ENCODE data around the gene TBL1X. TPM values are rescaled to one million over a fixed set of nuclear protein-coding genes. Genes with fewer than 3 reads are reported as not detected.

The TBL1X gene
- total and polyA plus RNA-seq, 10 of the 15 experiments (the other 5 are each of a cell fraction or from before 2014, with no cell fraction given): 4.4 to 26.3 (median 10.6) TPM

DNA sequence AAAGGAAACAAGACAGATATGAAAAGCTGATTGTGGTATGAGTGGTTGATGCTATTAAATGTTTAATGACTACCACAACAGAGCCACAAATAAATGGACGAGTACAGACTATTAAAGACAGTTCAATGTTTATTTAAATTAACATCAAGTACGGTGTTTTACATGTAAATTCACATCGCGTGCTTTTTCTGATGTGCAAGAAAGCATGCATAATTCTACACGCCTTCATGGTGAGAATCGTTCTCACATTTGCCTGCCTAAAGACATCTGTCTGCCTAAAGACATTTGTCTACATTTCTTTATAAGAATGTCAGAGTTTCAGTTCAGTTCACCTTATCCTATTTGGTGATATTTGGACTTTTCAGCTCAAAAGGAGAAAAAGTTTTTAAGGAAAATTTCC is 308.1 kb downstream of the TBL1X start (continued):
- TF ChIP-seq SUZ12 (IDR thresholded peaks at IDR 0.05; ENCODE audit: unreplicated experiment) (no peak), SP1 (IDR thresholded peaks at IDR 0.05; ENCODE audit: low read depth, low read length) (no peak), SREBF1 (IDR thresholded peaks at IDR 0.05; ENCODE audit: low read length) (no peak)

- Histone ChIP-seq H3K9me3 (replicated peaks; ENCODE audit: control insufficient read depth, insufficient read depth, low read length) (no peaks in the 10 kb centered on the region), H3K79me2 (ENCODE audit: control insufficient read depth, insufficient read depth, low read length) (no peaks in the 10 kb centered on the region), H2AFZ (ENCODE audit: control insufficient read depth, low read depth, low read length) (no peak overlapping the region), H4K20me1 (ENCODE audit: control insufficient read depth, insufficient read depth) (no peaks in the 10 kb centered on the region), H3K4me2 (ENCODE audit: control insufficient read depth, insufficient read depth) (no peak overlapping the region), H3K36me3 (ENCODE audit: control insufficient read depth in 2 of 2, insufficient read depth in 2 of 2, low read length in 1 of 2) (no peaks in the 10 kb centered on the region), H3K27ac (ENCODE audit: control insufficient read depth, insufficient read depth) (no peak overlapping the region), H3K4me1 (ENCODE audit: control insufficient read depth, insufficient read depth, low read length) (no peaks in the 10 kb centered on the region), H3K4me3 (no peak overlapping the region), H3K9ac (ENCODE audit: control insufficient read depth, insufficient read depth, low read length) (no peak overlapping the region), H3K27me3 (replicated peaks in 1 of 2; ENCODE audit: control insufficient read depth in 2 of 2, insufficient read depth in 2 of 2, low read length in 1 of 2) (no peaks in the 10 kb centered on the region)
- intact Hi-C loops (cut with micrococcal nuclease; ENCODE audit: unreplicated experiment): no loop called here
- BruUV-seq (replicated peaks): no TSS peak
- ChIA-PET RAD21 (ENCODE audit: unreplicated experiment) (no interaction called here), SMC1A (ENCODE audit: uncharacterized antibody, unreplicated experiment) (no interaction called here), POLR2A (no interaction called here), CTCF (no interaction called here)
- TF ChIP-seq KLF5 (IDR thresholded peaks at IDR 0.05; ENCODE audit: partially characterized antibody) (no peak), FOXM1 (IDR thresholded peaks at IDR 0.05; ENCODE audit: low read depth, low read length) (no peak), ZNF217 (IDR thresholded peaks at IDR 0.05) (no peak), SRF (IDR thresholded peaks at IDR 0.05; ENCODE audit: low read depth in 2 of 2, low read length in 2 of 2) (no peak), POLR2A (IDR thresholded peaks at IDR 0.05; ENCODE audit: low read depth, low read length) (no peak), BCL11A (IDR thresholded peaks at IDR 0.05; ENCODE audit: low read depth, low read length) (no peak), BHLHE40 (IDR thresholded peaks at IDR 0.05; ENCODE audit: borderline replicate concordance in 1 of 2, low read depth in 2 of 2, low read length in 1 of 2) (no peak), CREM (IDR thresholded peaks at IDR 0.05; ENCODE audit: low read depth) (no peak), PKNOX1 (IDR thresholded peaks at IDR 0.05) (no peak), SREBF2 (IDR thresholded peaks at IDR 0.05; ENCODE audit: low read length) (no peak)
- TF ChIP-seq, protein P1, sequence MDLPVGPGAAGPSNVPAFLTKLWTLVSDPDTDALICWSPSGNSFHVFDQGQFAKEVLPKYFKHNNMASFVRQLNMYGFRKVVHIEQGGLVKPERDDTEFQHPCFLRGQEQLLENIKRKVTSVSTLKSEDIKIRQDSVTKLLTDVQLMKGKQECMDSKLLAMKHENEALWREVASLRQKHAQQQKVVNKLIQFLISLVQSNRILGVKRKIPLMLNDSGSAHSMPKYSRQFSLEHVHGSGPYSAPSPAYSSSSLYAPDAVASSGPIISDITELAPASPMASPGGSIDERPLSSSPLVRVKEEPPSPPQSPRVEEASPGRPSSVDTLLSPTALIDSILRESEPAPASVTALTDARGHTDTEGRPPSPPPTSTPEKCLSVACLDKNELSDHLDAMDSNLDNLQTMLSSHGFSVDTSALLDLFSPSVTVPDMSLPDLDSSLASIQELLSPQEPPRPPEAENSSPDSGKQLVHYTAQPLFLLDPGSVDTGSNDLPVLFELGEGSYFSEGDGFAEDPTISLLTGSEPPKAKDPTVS (IDR thresholded peaks at IDR 0.05; ENCODE audit: low read depth, low read length): no peak
- in situ Hi-C loops (cut with MboI): no loop called here
- FAIRE-seq (no peak), DNase-seq (ENCODE audit: low read depth, low spot score) (no peak), ATAC-seq (peak; percentile 76)
- WGBS (ENCODE audit: insufficient coverage, insufficient replicate concordance, low lambda C conversion rate, missing lambda C conversion rate): 14% methylated on average over 8 of the region's 8 CpGs
Measured at GRCh38 chrX:9775930-9776329, 311.1 kb downstream of the TBL1X start.

Measured in GM12878 (cell line).